CD8-positive, alpha-beta memory T cell (primary cell): ENCODE results near the gene TEDDM1. TPM values are rescaled to one million over a fixed set of nuclear protein-coding genes. Genes with fewer than 3 reads are reported as not detected.
"Not testable (repeated sequence)": the region's sequence is repeated elsewhere in the genome, so short reads cannot be mapped to it uniquely, and the experiment has no call there.

Experiments
- CTCF ChIA-PET: fragments of 350-600 bp; sonication (Branson Sonifier 250); formaldehyde crosslinking; loops from one replicate; lab custom pipeline; 2021; ENCODE audit warnings: antibody characterized with exemption; lab: Charles Lee
- POLR2A ChIA-PET: fragments of 350-600 bp; sonication (Branson Sonifier 250); formaldehyde crosslinking; loops from one replicate; lab custom pipeline; 2021; ENCODE audit warnings: antibody characterized with exemption; lab: Charles Lee
- DNase-seq, 5 donors: peaks; one replicate each; pipeline versions ENCODE4 v3.0.0 to v3.0.0-alpha.2; 2020 to 2022; ENCODE audit warnings: mixed read lengths in 1 of 5
- H3K27ac ChIP-seq: one replicate; pipeline ENCODE4 v1.7.0; 2013; ENCODE audit warnings: low read depth, mild to moderate bottlenecking, low read length, moderate library complexity
- H3K27me3 ChIP-seq: 2 replicates; pipeline ENCODE4 v1.7.0; 2013; ENCODE audit warnings: low read length, mild to moderate bottlenecking; ENCODE audit not compliant: insufficient read depth, poor library complexity, severe bottlenecking
- H3K36me3 ChIP-seq: 2 replicates; pipeline ENCODE4 v1.7.0; 2013; ENCODE audit warnings: mild to moderate bottlenecking, low read length, moderate library complexity; ENCODE audit not compliant: insufficient read depth
- H3K4me1 ChIP-seq: 2 replicates; pipeline ENCODE4 v1.7.0; 2013; ENCODE audit warnings: mild to moderate bottlenecking, low read length, moderate library complexity; ENCODE audit not compliant: insufficient read depth
- H3K4me3 ChIP-seq: 2 replicates; pipeline ENCODE4 v1.7.0; 2013; ENCODE audit warnings: mild to moderate bottlenecking, low read length
- H3K9me3 ChIP-seq: 2 replicates; pipeline ENCODE4 v1.7.0; 2013; ENCODE audit warnings: mild to moderate bottlenecking, low read length
- H3K27ac Mint-ChIP-seq, 8 donors: one replicate each; pipeline ENCODE4 v1.8.0; 2020 to 2021; ENCODE audit warnings: mixed read lengths in 8 of 8, mild to moderate bottlenecking in 6 of 8, inconsistent platforms in 3 of 8, moderate library complexity in 3 of 8
- H3K27me3 Mint-ChIP-seq, 2 donors: one replicate each; pipeline ENCODE4 v1.8.0; 2020 to 2021; ENCODE audit warnings: mixed read lengths in 2 of 2, mild to moderate bottlenecking in 1 of 2, moderate library complexity in 1 of 2
- H3K36me3 Mint-ChIP-seq, 3 donors: one replicate each; pipeline ENCODE4 v1.8.0; 2020 to 2021; ENCODE audit warnings: mixed read lengths in 3 of 3, inconsistent platforms in 1 of 3, mild to moderate bottlenecking in 1 of 3
- H3K4me1 Mint-ChIP-seq, 3 donors: one replicate each; pipeline ENCODE4 v1.8.0; 2020 to 2021; ENCODE audit warnings: mixed read lengths in 3 of 3, inconsistent platforms in 1 of 3, mild to moderate bottlenecking in 1 of 3
- H3K4me3 Mint-ChIP-seq, 7 donors: one replicate each; pipeline ENCODE4 v1.8.0; 2020 to 2021; ENCODE audit warnings: mixed read lengths in 7 of 7, mild to moderate bottlenecking in 6 of 7, moderate library complexity in 4 of 7, inconsistent platforms in 2 of 7
- H3K9me3 Mint-ChIP-seq, 5 donors: one replicate each; pipeline ENCODE4 v1.8.0; 2020 to 2022; ENCODE audit warnings: mixed read lengths in 5 of 5, mild to moderate bottlenecking in 3 of 5, moderate library complexity in 2 of 5, inconsistent platforms in 1 of 5
- polyA plus RNA-seq: library from polyadenylated mRNA; unstranded; fragments of 300-500 nt; fragmentation: Illumina TruSeq; gene quantifications from one replicate; pipeline ENCODE4 v1.2.3, GENCODE V29; 2021
- total RNA-seq, 2 experiments: library from RNA; stranded (reverse); gene quantifications; one replicate each; pipeline ENCODE4 v1.2.3, GENCODE V29; 2021

The TEDDM1 gene
- total RNA-seq (not detected), polyA plus RNA-seq (not detected)

- H3K9me3 ChIP-seq: no peaks in the 10 kb centered on the region
- no peaks in the 10 kb centered on the region for H3K36me3 ChIP-seq
- Mint-ChIP-seq H3K4me1 (peaks cover 4 to 5% (median 4%) of the 10 kb centered on the region in 3 donors), H3K9me3 (peaks cover 0 to 4% (median 2%) of the 10 kb centered on the region in 5 donors), H3K4me3 (no peak within 1 kb of the TSS), H3K36me3 (no peaks in the 10 kb centered on the region), H3K27me3 (peaks cover 7 to 19% of the 10 kb centered on the region in 2 donors), H3K27ac (no peak within 1 kb of the TSS)
- H3K27ac ChIP-seq: no peak within 1 kb of the TSS
- ChIA-PET CTCF (interaction anchor here (1.1 to 2.4 kb wide), 2 partner anchors 257 to 315 kb away, joined by 3 to 17 read pairs; no protein-coding TSS in a partner anchor), POLR2A (no interaction called here)
- no peaks in the 10 kb centered on the region for H3K27me3 ChIP-seq
- H3K4me3 ChIP-seq: no peak within 1 kb of the TSS
- H3K4me1 ChIP-seq: peaks cover 5% of the 10 kb centered on the region
- no peak for DNase-seq
These were observed at the start of gene TEDDM1 for GRCh38 chr1:182400567-182400966. TSS of gene TEDDM1 (minus strand) at chr1:182400667. CDS start at chr1:182400485, 182 bp downstream.

- H3K27ac ChIP-seq: no peak within 1 kb of the TSS
- H3K4me3 ChIP-seq: no peak within 1 kb of the TSS
- H3K27me3 ChIP-seq: no peaks in the 10 kb centered on the region
- no peak within 1 kb of the TSS for H3K4me3 Mint-ChIP-seq
- peaks cover 0 to 5% (median 0%) of the 10 kb centered on the region in 3 donors for H3K4me1 Mint-ChIP-seq
- H3K9me3 Mint-ChIP-seq: no peaks in the 10 kb centered on the region
- no peaks in the 10 kb centered on the region for H3K4me1 ChIP-seq
- H3K27me3 Mint-ChIP-seq: peaks cover 5 to 39% of the 10 kb centered on the region in 2 donors
- no peaks in the 10 kb centered on the region for H3K9me3 ChIP-seq
- no peak for DNase-seq
- ChIA-PET POLR2A (no interaction called here), CTCF (no interaction called here)
- H3K27ac Mint-ChIP-seq: peak within 1 kb of the TSS in 1 of 8 donors; percentile 19
- H3K36me3 ChIP-seq: no peaks in the 10 kb centered on the region
- no peaks in the 10 kb centered on the region for H3K36me3 Mint-ChIP-seq
These were observed 49.6 kb upstream of the TEDDM1 start, which contains the start of gene RGSL1 for GRCh38 chr1:182450087-182450486. TSS of gene RGSL1 (plus strand) at chr1:182450146. CDS start at chr1:182450166, 20 bp downstream.

- Mint-ChIP-seq H3K27me3 (peaks cover 2 to 17% of the 10 kb centered on the region in 2 donors), H3K4me1 (peaks cover 0 to 5% (median 0%) of the 10 kb centered on the region in 3 donors), H3K36me3 (no peaks in the 10 kb centered on the region), H3K9me3 (no peaks in the 10 kb centered on the region), H3K27ac (no peak overlapping the region), H3K4me3 (no peak overlapping the region)
- H3K27me3 ChIP-seq: no peaks in the 10 kb centered on the region
- no peaks in the 10 kb centered on the region for H3K4me1 ChIP-seq
- ChIA-PET CTCF (interaction anchor here (0.9 kb wide), 1 partner anchor 17 kb away, joined by 3 read pairs; no protein-coding TSS in a partner anchor), POLR2A (no interaction called here)
- no peak overlapping the region for H3K4me3 ChIP-seq
- no peaks in the 10 kb centered on the region for H3K9me3 ChIP-seq
- DNase-seq: no peak
- no peak overlapping the region for H3K27ac ChIP-seq
- H3K36me3 ChIP-seq: no peaks in the 10 kb centered on the region
These were observed 47.2 kb upstream of the TEDDM1 start for GRCh38 chr1:182447660-182448059.

- H3K27ac Mint-ChIP-seq, H3K36me3 ChIP-seq, H3K4me3 Mint-ChIP-seq, H3K27me3 ChIP-seq, POLR2A ChIA-PET, DNase-seq, H3K4me3 ChIP-seq, H3K4me1 Mint-ChIP-seq, H3K27ac ChIP-seq, H3K9me3 ChIP-seq, H3K36me3 Mint-ChIP-seq, H3K4me1 ChIP-seq, H3K9me3 Mint-ChIP-seq: not testable (repeated sequence)
- H3K27me3 Mint-ChIP-seq: peaks cover 2 to 17% of the 10 kb centered on the region in 2 donors
- CTCF ChIA-PET: interaction anchor here (0.9 kb wide), 1 partner anchor 17 kb away, joined by 3 read pairs; no protein-coding TSS in a partner anchor
These were observed 46.7 kb upstream of the TEDDM1 start for GRCh38 chr1:182447124-182447523.

GRCh38 chr1:182446033-182446669 lies 45.7 kb upstream of the TEDDM1 start:
- H3K9me3 ChIP-seq: no peaks in the 10 kb centered on the region
- Mint-ChIP-seq H3K36me3 (no peaks in the 10 kb centered on the region), H3K4me3 (no peak overlapping the region), H3K27ac (no peak overlapping the region), H3K9me3 (no peaks in the 10 kb centered on the region), H3K27me3 (peaks cover 2 to 9% of the 10 kb centered on the region in 2 donors), H3K4me1 (peaks cover 0 to 5% (median 0%) of the 10 kb centered on the region in 3 donors)
- H3K27me3 ChIP-seq: no peaks in the 10 kb centered on the region
- H3K27ac ChIP-seq: no peak overlapping the region
- DNase-seq: peak in 2 of 5 donors; percentile 3 to 4
- no peaks in the 10 kb centered on the region for H3K4me1 ChIP-seq
- ChIA-PET CTCF (no interaction called here), POLR2A (no interaction called here)
- H3K4me3 ChIP-seq: no peak overlapping the region
- no peaks in the 10 kb centered on the region for H3K36me3 ChIP-seq

GRCh38 chr1:182444497-182444896 lies 44.0 kb upstream of the TEDDM1 start:
- Histone ChIP-seq H3K27ac (no peak overlapping the region), H3K9me3 (no peaks in the 10 kb centered on the region), H3K27me3 (no peaks in the 10 kb centered on the region), H3K36me3 (no peaks in the 10 kb centered on the region), H3K4me3 (no peak overlapping the region), H3K4me1 (no peaks in the 10 kb centered on the region)
- CTCF ChIA-PET: no interaction called here
- no peak overlapping the region for H3K4me3 Mint-ChIP-seq
- POLR2A ChIA-PET: no interaction called here
- H3K36me3 Mint-ChIP-seq: no peaks in the 10 kb centered on the region
- no peak overlapping the region for H3K27ac Mint-ChIP-seq
- no peak for DNase-seq
- peaks cover 3 to 4% of the 10 kb centered on the region in 2 donors for H3K27me3 Mint-ChIP-seq
- peaks cover 0 to 5% (median 0%) of the 10 kb centered on the region in 3 donors for H3K4me1 Mint-ChIP-seq
- H3K9me3 Mint-ChIP-seq: no peaks in the 10 kb centered on the region

GRCh38 chr1:182442333-182442732 lies 41.9 kb upstream of the TEDDM1 start:
- Histone ChIP-seq H3K9me3 (no peaks in the 10 kb centered on the region), H3K4me1 (no peaks in the 10 kb centered on the region), H3K27me3 (no peaks in the 10 kb centered on the region), H3K4me3 (no peak overlapping the region), H3K36me3 (no peaks in the 10 kb centered on the region), H3K27ac (no peak overlapping the region)
- peaks cover 0 to 6% (median 3%) of the 10 kb centered on the region in 5 donors for H3K9me3 Mint-ChIP-seq
- H3K36me3 Mint-ChIP-seq: peaks cover 0 to 10% (median 0%) of the 10 kb centered on the region in 3 donors
- no peak overlapping the region for H3K4me3 Mint-ChIP-seq
- peaks cover 0 to 5% (median 0%) of the 10 kb centered on the region in 3 donors for H3K4me1 Mint-ChIP-seq
- no peak overlapping the region for H3K27ac Mint-ChIP-seq
- no peak for DNase-seq
- ChIA-PET CTCF (no interaction called here), POLR2A (no interaction called here)
- H3K27me3 Mint-ChIP-seq: peaks cover 4 to 7% of the 10 kb centered on the region in 2 donors

GRCh38 chr1:182441719-182442118 lies 41.3 kb upstream of the TEDDM1 start:
- Histone ChIP-seq H3K27me3 (no peaks in the 10 kb centered on the region), H3K36me3 (no peaks in the 10 kb centered on the region), H3K4me3 (no peak overlapping the region), H3K4me1 (no peaks in the 10 kb centered on the region), H3K27ac (no peak overlapping the region), H3K9me3 (no peaks in the 10 kb centered on the region)
- peaks cover 0 to 5% (median 0%) of the 10 kb centered on the region in 3 donors for H3K4me1 Mint-ChIP-seq
- POLR2A ChIA-PET: no interaction called here
- peaks cover 0 to 10% (median 0%) of the 10 kb centered on the region in 3 donors for H3K36me3 Mint-ChIP-seq
- no peak for DNase-seq
- peaks cover 0 to 6% (median 3%) of the 10 kb centered on the region in 5 donors for H3K9me3 Mint-ChIP-seq
- CTCF ChIA-PET: no interaction called here
- H3K27ac Mint-ChIP-seq: no peak overlapping the region
- no peak overlapping the region for H3K4me3 Mint-ChIP-seq
- peaks cover 4 to 7% of the 10 kb centered on the region in 2 donors for H3K27me3 Mint-ChIP-seq
